HG03520 (cell line): Measurements from ENCODE around the gene CYBC1.

Experiments
- ATAC-seq: cut with Tn5 transposase; IDR thresholded peaks from one replicate; pipeline ENCODE4 v1.9.1; 2021; ENCODE audit warnings: mild to moderate bottlenecking, moderate library complexity; ENCODE audit not compliant: unreplicated experiment

CYBC1 gene

GRCh38 chr17:82411396-82412053 lies 39.0 kb downstream of the CYBC1 start:
- no peak for ATAC-seq

GRCh38 chr17:82410014-82410716 lies 40.4 kb downstream of the CYBC1 start:
- ATAC-seq = no peak

GRCh38 chr17:82408938-82409318 lies 41.6 kb downstream of the CYBC1 start:
- no peak for ATAC-seq

- ATAC-seq = no peak
Measured at GRCh38 chr17:82408288-82408937, 42.1 kb downstream of the CYBC1 start.

GRCh38 chr17:82407255-82407654 lies 43.3 kb downstream of the CYBC1 start:
- no peak for ATAC-seq

- no peak for ATAC-seq
Measured at GRCh38 chr17:82406131-82406671, 44.4 kb downstream of the CYBC1 start.

GRCh38 chr17:82405051-82405450 lies 45.5 kb downstream of the CYBC1 start:
- ATAC-seq = no peak

GRCh38 chr17:82403662-82404660 lies 46.6 kb downstream of the CYBC1 start:
- ATAC-seq = no peak

GRCh38 chr17:82402865-82403264 lies 47.7 kb downstream of the CYBC1 start:
- no peak for ATAC-seq

GRCh38 chr17:82400830-82401229 lies 49.7 kb downstream of the CYBC1 start:
- ATAC-seq = no peak

- ATAC-seq = no peak
Measured at GRCh38 chr17:82400206-82400605, 50.3 kb downstream of the CYBC1 start.

GRCh38 chr17:82399601-82400101 lies 50.9 kb downstream of the CYBC1 start:
- no peak for ATAC-seq

GRCh38 chr17:82399041-82399441 lies 51.5 kb downstream of the CYBC1 start:
- no peak for ATAC-seq

- no peak for ATAC-seq
Measured at GRCh38 chr17:82397449-82398335, 52.9 kb downstream of the CYBC1 start.

GRCh38 chr17:82396601-82397435 lies 53.7 kb downstream of the CYBC1 start:
- ATAC-seq = no peak

GRCh38 chr17:82394278-82394677 lies 56.3 kb downstream of the CYBC1 start:
- ATAC-seq = no peak

- ATAC-seq = no peak
Measured at GRCh38 chr17:82392941-82393340, 57.6 kb downstream of the CYBC1 start.
